HG03103 (cell line): Measurements from ENCODE around the gene COL27A1.
"Not testable (repeated sequence)": the region's sequence is repeated elsewhere in the genome, so short reads cannot be mapped to it uniquely, and the experiment has no call there.

ENCODE experiments used
- ATAC-seq: cut with Tn5 transposase; IDR thresholded peaks from one replicate; pipeline ENCODE4 v1.9.1; 2021; ENCODE audit warnings: low read depth; ENCODE audit not compliant: unreplicated experiment

Gene COL27A1

DNA sequence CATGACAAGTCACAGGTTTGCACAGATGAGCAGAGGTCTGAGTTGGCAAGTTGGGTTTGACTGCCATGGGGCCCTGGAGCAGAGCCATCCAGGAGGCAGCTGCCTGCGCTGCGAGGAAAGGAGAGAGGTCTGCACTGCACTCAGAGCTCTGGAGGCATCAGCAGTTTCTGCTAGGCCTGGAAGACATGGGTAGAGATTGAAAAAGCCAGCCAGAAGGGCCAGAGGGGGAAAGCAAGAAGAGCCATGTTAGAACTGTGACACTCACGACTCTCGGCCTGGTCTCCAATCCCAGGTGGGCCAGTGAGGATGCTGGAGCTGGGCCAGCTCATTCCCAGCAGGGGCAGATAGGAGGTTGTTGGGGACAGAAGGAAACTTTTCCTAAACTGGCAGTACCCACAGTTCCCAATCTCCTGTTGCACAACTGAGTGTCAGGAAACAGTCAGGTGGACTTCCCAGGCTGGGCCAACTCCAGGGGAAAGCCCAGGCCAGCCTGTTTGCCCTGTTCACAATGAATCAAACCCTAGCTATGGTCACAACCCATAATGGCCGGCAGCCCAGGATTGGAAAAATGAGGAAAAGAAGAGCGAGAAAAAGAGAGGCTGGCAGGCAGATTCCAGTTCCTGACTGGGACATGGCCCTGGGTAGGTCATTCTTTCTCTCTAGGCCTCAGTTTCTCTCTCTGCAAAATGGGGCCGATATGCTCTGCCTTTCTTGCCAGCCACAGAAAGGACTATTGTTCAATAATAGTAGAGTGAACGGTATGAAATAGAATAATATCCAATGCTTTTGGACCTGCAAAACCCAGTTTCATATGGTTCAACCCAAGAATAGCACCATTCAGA is 159.8 kb downstream of the COL27A1 start:
- ATAC-seq, result no peak

DNA sequence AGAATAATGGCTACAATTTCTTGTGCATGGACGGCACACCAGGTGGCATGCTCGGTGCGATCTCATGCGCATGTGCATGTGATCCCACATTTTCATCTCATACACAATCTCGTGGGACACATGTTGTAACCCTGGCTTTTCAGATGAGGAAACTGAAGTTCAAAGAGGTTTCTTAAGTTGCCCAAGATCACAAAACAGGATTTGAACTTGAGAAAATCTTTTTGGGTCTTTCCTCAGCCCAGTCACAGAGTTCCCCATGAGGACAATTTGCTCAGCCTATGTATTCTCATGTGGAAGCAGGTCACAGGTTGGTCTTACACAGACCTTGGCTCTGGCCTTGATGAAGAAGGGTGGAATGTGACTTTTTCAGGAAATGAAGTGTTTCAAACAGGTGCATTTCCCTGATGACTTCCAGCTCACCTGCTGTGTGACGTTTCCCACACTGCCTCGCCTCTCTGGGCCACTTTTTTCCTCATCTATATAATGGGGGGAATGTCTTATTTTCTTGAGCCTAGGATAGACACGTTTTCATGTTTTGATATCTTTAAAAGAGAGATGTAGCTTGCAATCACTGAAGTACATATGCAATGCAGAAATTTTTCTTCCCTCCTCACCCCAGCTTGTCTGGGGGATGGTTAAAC is 160.5 kb downstream of the COL27A1 start:
- ATAC-seq, result no peak

DNA sequence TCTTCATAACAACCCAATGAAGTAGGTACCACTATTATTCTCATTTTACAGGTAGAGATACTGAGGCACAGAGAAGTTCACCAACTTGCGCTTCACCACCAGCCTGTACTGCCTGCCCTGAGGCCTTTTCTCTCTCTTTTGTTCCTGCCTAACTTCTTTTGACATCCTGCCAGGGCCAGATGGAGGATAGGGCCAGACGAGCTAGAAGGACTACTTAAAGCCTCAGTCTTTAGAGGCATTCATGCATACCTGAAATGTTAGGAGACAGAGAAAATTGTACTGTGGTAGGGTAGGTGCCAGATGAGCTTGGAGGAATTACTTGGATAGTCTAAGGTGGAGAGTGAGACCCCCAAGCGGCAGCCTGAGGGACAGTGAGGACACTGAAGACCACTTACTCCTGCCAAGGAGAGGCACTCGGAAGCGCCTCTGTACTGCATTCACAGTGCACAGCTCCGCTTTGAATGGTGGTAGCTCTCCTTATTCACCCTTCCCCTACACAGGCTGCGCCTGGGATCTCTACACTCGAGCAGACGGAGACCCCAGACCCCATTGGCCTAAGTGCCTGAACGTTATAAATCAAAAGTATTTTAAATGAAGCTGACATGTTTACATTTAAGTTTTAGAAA is 161.4 kb downstream of the COL27A1 start:
- no peak for ATAC-seq

DNA sequence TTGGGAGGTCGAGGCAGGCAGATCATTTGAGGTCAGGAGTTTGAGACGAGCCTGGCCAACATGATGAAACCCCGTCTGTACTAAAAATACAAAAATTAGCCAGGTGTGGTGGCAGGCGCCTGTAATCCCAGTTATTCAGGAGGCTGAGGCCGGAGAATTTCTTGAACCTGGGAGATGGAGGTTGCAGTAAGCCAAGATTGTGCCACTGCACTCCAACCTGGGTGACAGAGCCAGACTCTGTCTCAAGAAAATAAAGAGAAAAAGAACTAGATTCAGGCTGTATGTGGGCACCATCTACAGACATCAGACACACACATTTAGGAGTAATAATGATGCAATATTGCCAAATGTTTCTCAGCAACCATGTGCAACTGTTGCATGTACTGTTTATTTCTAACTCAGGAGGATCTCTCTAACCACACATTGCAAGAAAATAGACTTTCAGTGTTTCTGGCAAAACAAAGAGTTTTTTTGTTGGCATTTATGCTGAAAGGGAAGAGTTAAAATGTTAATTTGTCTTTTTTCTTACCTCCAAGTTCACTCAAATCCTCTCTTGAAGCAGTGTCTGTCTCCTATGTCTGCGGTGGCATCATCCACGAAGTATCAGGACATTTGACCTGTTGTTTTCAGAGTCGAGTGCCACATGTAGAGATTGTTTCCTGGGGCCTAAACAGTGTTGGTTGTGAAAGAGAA is 162.5 kb downstream of the COL27A1 start:
- no peak for ATAC-seq

DNA sequence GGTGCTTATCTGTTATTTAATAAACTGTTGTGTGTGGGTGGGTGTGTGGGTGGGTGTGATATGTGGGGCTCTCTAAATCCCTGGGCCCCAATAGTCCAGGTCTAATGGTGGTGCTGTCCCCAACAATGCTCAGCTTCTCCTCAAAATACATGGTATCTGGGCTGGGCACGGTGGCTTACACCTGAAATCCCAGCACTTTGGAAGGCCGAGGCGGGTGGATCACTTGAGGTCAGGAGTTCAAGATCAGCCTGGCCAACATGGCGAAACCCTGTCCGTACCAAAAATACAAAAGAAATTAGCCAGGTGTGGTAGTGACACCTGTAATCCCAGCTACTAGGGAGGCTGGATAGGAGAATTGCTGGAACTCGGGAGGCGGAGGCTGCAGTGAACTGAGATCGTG is 163.1 kb downstream of the COL27A1 start:
- ATAC-seq, result no peak

GRCh38 chr9:114319147-114319546 is 163.8 kb downstream of the COL27A1 start:
- no peak for ATAC-seq

DNA sequence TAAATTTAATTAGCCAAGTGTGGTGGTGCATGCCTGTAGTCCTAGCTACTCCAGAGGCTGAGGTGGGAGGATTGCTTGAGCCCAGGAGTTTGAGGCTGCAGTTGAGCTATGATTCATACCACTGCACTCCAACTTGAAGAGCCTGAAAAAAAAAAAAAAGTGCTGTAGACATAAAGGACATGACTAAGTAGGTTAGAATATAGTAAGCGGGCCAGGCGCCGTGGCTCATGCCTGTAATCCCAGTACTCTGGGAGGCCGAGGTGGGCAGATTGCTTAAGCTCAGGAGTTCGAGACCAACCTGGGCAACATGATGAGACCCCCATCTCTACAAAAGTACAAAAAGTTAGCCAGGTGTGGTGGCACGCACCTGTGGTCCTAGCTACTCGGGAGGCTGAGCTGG is 165.4 kb downstream of the COL27A1 start:
- not testable (repeated sequence) for ATAC-seq

GRCh38 chr9:114321759-114322158 is 166.4 kb downstream of the COL27A1 start:
- ATAC-seq, result no peak

DNA sequence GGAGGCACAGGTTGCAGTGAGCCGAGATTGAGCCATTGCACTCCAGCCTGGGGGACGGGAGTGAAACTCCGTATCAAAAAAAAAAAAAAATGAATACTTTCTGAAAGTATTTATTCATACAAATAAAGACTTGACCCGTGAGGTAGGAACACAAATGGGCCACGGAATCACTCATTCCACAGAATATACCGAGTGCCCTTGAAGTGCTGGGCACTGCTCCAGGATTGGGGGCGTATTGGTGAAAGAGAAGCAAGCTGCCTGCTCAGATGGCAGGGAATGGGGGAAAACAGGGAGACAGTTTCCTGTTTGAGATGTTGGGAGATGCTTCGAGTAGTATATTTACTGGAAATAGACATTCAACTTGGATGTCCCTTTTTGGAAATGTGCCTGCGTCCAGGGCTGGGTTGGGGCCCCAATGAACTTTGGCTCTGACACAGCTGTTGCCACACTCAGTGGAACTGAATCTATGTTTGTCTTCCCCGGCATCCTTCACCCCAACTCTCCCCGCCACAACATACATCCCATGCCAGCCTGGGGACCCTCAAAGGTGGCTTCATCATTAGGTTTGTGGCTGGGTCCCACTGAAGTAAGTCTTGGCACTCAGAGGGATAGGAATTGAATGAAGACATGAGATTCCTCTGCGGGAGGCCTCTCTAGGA is 167.0 kb downstream of the COL27A1 start:
- not testable (repeated sequence) for ATAC-seq

DNA sequence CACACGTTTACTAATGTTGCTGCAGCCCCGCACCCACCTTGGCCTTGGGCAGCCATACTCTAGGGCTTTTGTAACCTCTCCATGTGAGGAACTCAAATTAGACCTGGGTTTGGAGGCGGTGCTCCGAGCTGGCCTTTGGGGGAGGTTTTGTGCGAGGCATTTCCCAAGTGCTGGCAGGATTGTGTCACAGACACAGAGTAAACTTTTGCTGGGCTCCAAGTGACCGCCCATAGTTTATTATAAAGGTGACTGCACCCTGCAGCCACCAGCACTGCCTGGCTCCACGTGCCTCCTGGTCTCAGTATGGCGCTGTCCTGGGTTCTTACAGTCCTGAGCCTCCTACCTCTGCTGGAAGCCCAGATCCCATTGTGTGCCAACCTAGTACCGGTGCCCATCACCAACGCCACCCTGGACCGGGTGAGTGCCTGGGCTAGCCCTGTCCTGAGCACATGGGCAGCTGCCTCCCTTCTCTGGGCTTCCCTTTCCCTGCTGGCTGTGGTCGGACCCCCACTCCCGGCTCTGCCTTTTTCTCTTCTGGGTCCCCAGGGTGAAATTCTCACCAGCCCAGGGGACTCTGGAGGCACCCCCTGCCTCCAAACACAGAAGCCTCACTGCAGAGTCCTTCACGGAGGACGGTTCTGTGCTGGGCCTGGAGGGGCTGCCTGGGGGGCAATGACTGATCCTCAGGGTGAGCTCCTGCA is 167.6 kb downstream of the COL27A1 start, which contains the start of gene ORM1:
Gene ORM1 (plus strand): TSS at position 268 of the 701 bp plus-strand sequence. CDS start 36 bp downstream, at position 304.
- ATAC-seq, result not testable (repeated sequence)

DNA sequence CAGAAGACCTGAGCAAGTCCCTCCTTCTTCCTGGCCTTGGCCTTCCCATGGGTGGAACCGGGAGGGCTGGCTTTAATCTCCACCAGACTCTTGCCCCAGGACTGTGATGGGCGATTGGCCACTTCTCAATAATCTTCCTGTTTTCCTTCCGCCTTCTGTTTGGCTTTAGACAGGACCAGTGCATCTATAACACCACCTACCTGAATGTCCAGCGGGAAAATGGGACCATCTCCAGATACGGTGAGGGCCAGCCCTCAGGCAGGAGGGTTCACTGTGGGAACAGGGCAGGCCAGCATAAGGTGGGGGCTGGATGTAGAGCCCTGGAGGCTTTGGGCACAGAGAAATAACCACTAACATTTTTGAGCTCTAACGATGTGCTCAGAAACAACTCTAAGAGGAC is 168.5 kb downstream of the COL27A1 start:
- ATAC-seq, result not testable (repeated sequence)

DNA sequence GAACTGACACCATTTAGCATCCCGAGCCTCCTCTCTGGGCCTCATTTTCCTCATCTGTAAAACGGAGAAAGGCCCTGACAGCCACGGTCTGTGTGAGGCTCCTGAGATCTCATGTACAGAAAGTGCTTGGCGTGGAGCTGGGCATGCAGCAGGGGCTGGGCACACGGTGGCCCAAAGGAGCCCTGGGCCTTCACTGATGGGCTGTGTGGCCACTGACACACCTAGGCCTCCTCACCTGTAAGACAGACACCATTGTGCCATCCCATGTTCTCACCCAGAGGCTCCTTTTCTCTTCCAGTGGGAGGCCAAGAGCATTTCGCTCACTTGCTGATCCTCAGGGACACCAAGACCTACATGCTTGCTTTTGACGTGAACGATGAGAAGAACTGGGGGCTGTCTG is 169.2 kb downstream of the COL27A1 start:
- ATAC-seq, result no peak

- not testable (repeated sequence) for ATAC-seq
Observed at GRCh38 chr9:114324965-114325364, 169.6 kb downstream of the COL27A1 start.

DNA sequence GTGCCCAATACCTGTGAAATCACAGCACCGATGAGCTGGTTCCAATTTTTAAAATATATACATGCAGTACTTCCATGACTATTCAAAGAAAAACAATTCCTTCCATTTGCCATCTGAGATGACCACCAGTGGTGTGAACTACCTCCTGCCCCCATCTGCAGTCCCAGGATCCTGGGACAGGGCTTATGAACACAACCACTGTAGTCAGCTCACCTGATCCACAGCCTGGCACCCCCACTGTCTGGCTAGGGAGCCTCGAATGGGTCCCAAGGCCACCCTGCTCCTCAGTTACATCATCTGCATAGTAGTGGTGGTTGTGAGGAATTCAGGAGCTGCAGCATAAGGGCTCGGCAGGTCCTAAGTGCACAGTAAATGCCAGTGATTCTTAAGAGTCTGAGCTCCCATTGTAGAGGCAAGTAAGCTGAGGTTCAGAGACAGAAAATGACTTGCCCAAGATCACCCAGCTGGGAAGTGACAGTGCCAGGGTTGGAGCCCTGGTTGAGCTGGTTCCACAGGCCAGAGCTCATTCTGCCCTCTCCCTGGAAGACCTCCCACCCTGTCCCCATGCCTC is 170.4 kb downstream of the COL27A1 start:
- not testable (repeated sequence) for ATAC-seq

DNA sequence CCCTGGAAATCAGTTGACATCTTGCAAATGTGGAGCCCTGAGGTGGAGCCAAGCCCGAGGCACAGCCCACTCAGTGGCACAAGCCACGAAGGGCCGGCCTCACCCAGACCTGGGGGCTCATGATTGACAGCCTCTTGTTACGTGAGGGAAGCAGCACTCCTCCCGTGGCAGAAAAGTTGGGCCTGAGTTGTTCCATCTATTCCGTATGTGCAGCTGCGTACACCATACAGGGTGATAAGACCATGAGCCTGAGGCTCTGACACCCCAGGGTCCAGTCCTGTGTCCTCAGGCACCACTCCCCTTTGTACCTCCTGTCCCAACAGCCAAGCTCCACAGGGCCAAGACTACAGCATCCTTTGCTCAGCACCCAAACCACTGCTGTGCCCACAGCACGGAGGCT is 172.4 kb downstream of the COL27A1 start:
- ATAC-seq, result no peak

DNA sequence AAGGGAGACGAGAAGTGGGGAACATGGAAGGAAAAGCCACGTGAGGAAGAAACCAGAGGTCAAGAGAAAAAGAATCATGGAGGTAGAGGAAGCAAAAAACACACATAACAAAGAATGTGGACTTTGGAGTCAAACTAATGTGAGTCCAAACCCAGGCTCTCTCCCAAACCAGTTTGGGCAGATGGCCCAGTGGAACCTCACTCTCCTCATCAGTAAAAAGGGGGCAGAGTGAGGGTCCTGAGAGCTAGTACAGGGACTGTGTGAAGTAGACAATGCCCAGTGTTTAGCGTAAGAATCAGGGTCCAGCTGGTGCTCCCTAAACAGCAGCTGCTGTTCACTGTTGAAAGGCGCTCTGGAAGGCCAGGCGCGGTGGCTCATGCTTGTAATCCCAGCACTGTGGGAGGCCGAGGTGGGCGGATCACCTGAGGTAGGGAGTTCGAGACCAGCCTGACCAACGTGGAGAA is 173.1 kb downstream of the COL27A1 start:
- ATAC-seq, result not testable (repeated sequence)

- ATAC-seq, result not testable (repeated sequence)
Observed at GRCh38 chr9:114328937-114329624, 173.7 kb downstream of the COL27A1 start.

- not testable (repeated sequence) for ATAC-seq
Observed at GRCh38 chr9:114329625-114330022, 174.3 kb downstream of the COL27A1 start, which contains the start of gene ORM2. ORM2 (plus strand) TSS chr9:114329869; CDS start chr9:114329905, 36 bp downstream.
